ENCODE data around the gene TMPRSS11B. TPM values are rescaled to one million over a fixed set of nuclear protein-coding genes. Genes with fewer than 3 reads are reported as not detected.

Gene TMPRSS11B
- not detected in 2 replicates for total RNA-seq

DNA sequence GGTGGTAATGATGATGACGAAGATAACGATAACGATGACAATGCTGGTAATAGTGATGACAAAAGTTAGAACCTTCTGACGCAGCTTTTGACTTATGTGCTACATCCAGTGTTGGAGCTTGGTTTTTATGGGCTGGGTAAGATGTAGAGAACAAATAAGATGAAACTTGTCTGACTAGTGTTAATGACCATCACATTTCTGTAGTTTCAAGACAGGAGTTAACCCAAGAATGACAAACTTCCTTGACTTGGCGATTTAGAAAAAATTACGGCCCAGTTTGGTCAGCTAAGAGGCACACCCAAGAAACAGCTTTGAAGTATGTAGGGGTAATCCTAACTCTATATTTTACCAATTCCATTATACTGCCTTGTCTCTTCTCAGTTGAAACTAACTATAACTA, at the start of gene TMPRSS11B:
Gene TMPRSS11B, minus strand, starts transcription at position 101 of the 400 bp plus-strand sequence. CDS start 136 bp downstream, outside the sequence.

Other genes with a start within 250 kb of the TMPRSS11B start
- gene TMPRSS11F, start 115.8 kb downstream of the TMPRSS11B start, total RNA-seq, result not detected in 2 replicates
- gene YTHDC1, start 104.4 kb upstream of the TMPRSS11B start, total RNA-seq, result 38.9 and 53.2 TPM in 2 replicates
- gene TMPRSS11E, start 201.8 kb upstream of the TMPRSS11B start, total RNA-seq, result not detected in 2 replicates

All from placental pericyte (primary cell).